Measurements from ENCODE around the gene GABRG3.

Gene GABRG3

GRCh38 chr15:27463525-27464088 is 492.6 kb downstream of the GABRG3 start:
- Histone ChIP-seq H3K79me2 (ENCODE audit: insufficient read depth, low read depth) (no peaks in the 10 kb centered on the region), H4K20me1 (ENCODE audit: insufficient read depth) (no peaks in the 10 kb centered on the region), H3K27me3 (ENCODE audit: insufficient read depth, low read depth) (no peaks in the 10 kb centered on the region), H2AFZ (ENCODE audit: low read depth) (no peak overlapping the region), H3K9ac (no peak overlapping the region), H3K36me3 (ENCODE audit: insufficient read depth) (no peaks in the 10 kb centered on the region), H3K4me1 (ENCODE audit: low read depth, poor library complexity, severe bottlenecking) (no peaks in the 10 kb centered on the region), H3K4me2 (no peak overlapping the region), H3K27ac (no peak overlapping the region), H3K4me3 (IDR thresholded peaks at IDR 0.05; ENCODE audit: insufficient read depth, low read depth, low read length) (no peak overlapping the region)
- no peak for TF ChIP-seq CTCF (conservative IDR thresholded peaks at IDR 0.05; ENCODE audit: low read depth, low read length)

- no peak for TF ChIP-seq CTCF (conservative IDR thresholded peaks at IDR 0.05; ENCODE audit: low read depth, low read length)
Measured at GRCh38 chr15:27464941-27465612, 494.1 kb downstream of the GABRG3 start.

GRCh38 chr15:27466758-27467157 is 495.8 kb downstream of the GABRG3 start:
- H3K36me3 ChIP-seq (ENCODE audit: insufficient read depth): no peaks in the 10 kb centered on the region
- no peaks in the 10 kb centered on the region for H3K4me1 ChIP-seq (ENCODE audit: low read depth, poor library complexity, severe bottlenecking)
- H2AFZ ChIP-seq (ENCODE audit: low read depth): no peak overlapping the region
- no peak overlapping the region for H3K9ac ChIP-seq
- no peaks in the 10 kb centered on the region for H3K27me3 ChIP-seq (ENCODE audit: insufficient read depth, low read depth)
- no peak overlapping the region for H3K4me2 ChIP-seq
- no peaks in the 10 kb centered on the region for H4K20me1 ChIP-seq (ENCODE audit: insufficient read depth)
- no peak for TF ChIP-seq CTCF (conservative IDR thresholded peaks at IDR 0.05; ENCODE audit: low read depth, low read length)
- no peak overlapping the region for H3K27ac ChIP-seq
- no peak overlapping the region for H3K4me3 ChIP-seq (IDR thresholded peaks at IDR 0.05; ENCODE audit: insufficient read depth, low read depth, low read length)
- no peaks in the 10 kb centered on the region for H3K79me2 ChIP-seq (ENCODE audit: insufficient read depth, low read depth)

More at GRCh38 chr15:27464941-27465612, 494.1 kb downstream of the GABRG3 start:
- Histone ChIP-seq H3K4me2 (no peak overlapping the region), H2AFZ (ENCODE audit: low read depth) (no peak overlapping the region), H3K9ac (no peak overlapping the region), H3K4me3 (IDR thresholded peaks at IDR 0.05; ENCODE audit: insufficient read depth, low read depth, low read length) (no peak overlapping the region), H3K79me2 (ENCODE audit: insufficient read depth, low read depth) (no peaks in the 10 kb centered on the region), H3K27ac (no peak overlapping the region), H3K4me1 (ENCODE audit: low read depth, poor library complexity, severe bottlenecking) (no peaks in the 10 kb centered on the region), H3K36me3 (ENCODE audit: insufficient read depth) (no peaks in the 10 kb centered on the region), H4K20me1 (ENCODE audit: insufficient read depth) (no peaks in the 10 kb centered on the region), H3K27me3 (ENCODE audit: insufficient read depth, low read depth) (no peaks in the 10 kb centered on the region)

- no peak overlapping the region for H3K4me3 ChIP-seq (IDR thresholded peaks at IDR 0.05; ENCODE audit: insufficient read depth, low read depth, low read length)
- H3K27me3 ChIP-seq (ENCODE audit: insufficient read depth, low read depth): no peaks in the 10 kb centered on the region
- no peaks in the 10 kb centered on the region for H3K36me3 ChIP-seq (ENCODE audit: insufficient read depth)
- TF ChIP-seq CTCF (conservative IDR thresholded peaks at IDR 0.05; ENCODE audit: low read depth, low read length): no peak
- H3K9ac ChIP-seq: no peak overlapping the region
- H3K27ac ChIP-seq: no peak overlapping the region
- H3K4me2 ChIP-seq: no peak overlapping the region
- H2AFZ ChIP-seq (ENCODE audit: low read depth): no peak overlapping the region
- no peaks in the 10 kb centered on the region for H4K20me1 ChIP-seq (ENCODE audit: insufficient read depth)
- no peaks in the 10 kb centered on the region for H3K4me1 ChIP-seq (ENCODE audit: low read depth, poor library complexity, severe bottlenecking)
- no peaks in the 10 kb centered on the region for H3K79me2 ChIP-seq (ENCODE audit: insufficient read depth, low read depth)
Measured at GRCh38 chr15:27468151-27468591, 497.2 kb downstream of the GABRG3 start.

Measured in KMS-11 (cell line).